ENCODE results near the gene SOX8.

- TF ChIP-seq EZH2phosphoT487 (IDR thresholded peaks at IDR 0.05; ENCODE audit: borderline replicate concordance) (no peak), POLR2A (IDR thresholded peaks at IDR 0.05; ENCODE audit: borderline replicate concordance, extremely low read depth, insufficient read depth, insufficient read length) (no peak), CTCF (IDR thresholded peaks at IDR 0.05 in 2 of 3, conservative IDR thresholded peaks at IDR 0.05 in 1 of 3; ENCODE audit: borderline replicate concordance in 1 of 3, insufficient read depth in 1 of 3, low read depth in 2 of 3, low read length in 2 of 3) (no peak), TCF7L2 (IDR thresholded peaks at IDR 0.05; ENCODE audit: borderline replicate concordance, extremely low read depth, insufficient read depth, insufficient read length) (no peak), RAD21 (IDR thresholded peaks at IDR 0.05; ENCODE audit: low read depth) (no peak), EZH2 (IDR thresholded peaks at IDR 0.05) (no peak), REST (IDR thresholded peaks at IDR 0.05; ENCODE audit: low read depth) (no peak), ZFX (IDR thresholded peaks at IDR 0.05) (no peak), SIN3A (IDR thresholded peaks at IDR 0.05; ENCODE audit: low read depth) (no peak), ZBTB33 (IDR thresholded peaks at IDR 0.05; ENCODE audit: extremely low read depth, insufficient replicate concordance, low read length) (no peak), YY1 (IDR thresholded peaks at IDR 0.05; ENCODE audit: extremely low read depth, insufficient replicate concordance, low read depth, low read length) (no peak), MAX (IDR thresholded peaks at IDR 0.05) (no peak), ATF3 (IDR thresholded peaks at IDR 0.05) (no peak), SRF (IDR thresholded peaks at IDR 0.05; ENCODE audit: low read depth) (no peak)
Observed at GRCh38 chr16:1011316-1012082, 29.9 kb downstream of the SOX8 start.
